WTC11 (cell line): ENCODE results near the gene FNDC5. TPM values are rescaled to one million over a fixed set of nuclear protein-coding genes. Genes with fewer than 3 reads are reported as not detected.
A peak's percentile ranks its signal among the peaks of the same experiment; 100 is the strongest.

Source experiments
- ATAC-seq: fragments of 200-7000 bp; cut with Tn5 transposase; 2 replicates; pipeline ENCODE4 v1.10.0; 2021; ENCODE audit warnings: mild to moderate bottlenecking, moderate library complexity
- CTCF ChIA-PET: fragments of 300-600 bp; sonication (Branson Sonifier 250); formaldehyde crosslinking; loops from one replicate; lab custom pipeline; 2021; ENCODE audit warnings: antibody characterized with exemption; lab: Charles Lee
- POLR2A ChIA-PET: fragments of 350-600 bp; sonication (Branson Sonifier 250); formaldehyde crosslinking; loops from one replicate; lab custom pipeline; 2021; ENCODE audit warnings: antibody characterized with exemption; lab: Charles Lee
- DNase-seq: peaks from one replicate; pipeline ENCODE4 v3.0.0; 2021; ENCODE audit warnings: low spot score
- H3K27ac Mint-ChIP-seq: 2 replicates; pipeline ENCODE4 v1.8.0; 2021; ENCODE audit warnings: mixed read lengths
- H3K27me3 Mint-ChIP-seq: 2 replicates; pipeline ENCODE4 v1.8.0; 2021; ENCODE audit warnings: low read depth, mild to moderate bottlenecking, moderate library complexity, mixed read lengths
- H3K36me3 Mint-ChIP-seq: 2 replicates; pipeline ENCODE4 v1.8.0; 2021; ENCODE audit warnings: mixed read lengths
- H3K4me1 Mint-ChIP-seq: 2 replicates; pipeline ENCODE4 v1.8.0; 2022; ENCODE audit warnings: mixed read lengths
- H3K4me3 Mint-ChIP-seq: 2 replicates; pipeline ENCODE4 v1.8.0; 2021; ENCODE audit warnings: mild to moderate bottlenecking, moderate library complexity, mixed read lengths
- H3K9me3 Mint-ChIP-seq: 2 replicates; pipeline ENCODE4 v1.8.0; 2021; ENCODE audit warnings: mixed read lengths
- ARID4B ChIP-seq: sonication (generic); formaldehyde crosslinking; IDR thresholded peaks from 2 replicates; pipeline ENCODE4 v1.8.0; 2023; ENCODE audit warnings: missing genetic modification reagents, mild to moderate bottlenecking, borderline replicate concordance
- ATF6 ChIP-seq: sonication (generic); formaldehyde crosslinking; IDR thresholded peaks from 2 replicates; pipeline ENCODE4 v1.8.1; 2023; ENCODE audit warnings: mild to moderate bottlenecking, missing genetic modification reagents
- CREB1 ChIP-seq: sonication (generic); formaldehyde crosslinking; IDR thresholded peaks from 2 replicates; pipeline ENCODE4 v1.8.0; 2023; ENCODE audit warnings: mild to moderate bottlenecking, missing genetic modification reagents
- E2F1 ChIP-seq: sonication (generic); formaldehyde crosslinking; IDR thresholded peaks from 2 replicates; pipeline ENCODE4 v1.8.0; 2022; ENCODE audit warnings: mild to moderate bottlenecking, missing genetic modification reagents
- ELF4 ChIP-seq: sonication (generic); formaldehyde crosslinking; IDR thresholded peaks from 2 replicates; pipeline ENCODE4 v1.8.1; 2022; ENCODE audit warnings: low read depth, mild to moderate bottlenecking, moderate library complexity, missing genetic modification reagents
- ESRRA ChIP-seq: sonication (generic); formaldehyde crosslinking; IDR thresholded peaks from 2 replicates; pipeline ENCODE4 v1.8.1; 2022; ENCODE audit warnings: mild to moderate bottlenecking, missing genetic modification reagents, borderline replicate concordance
- GABPB1 ChIP-seq: sonication (generic); formaldehyde crosslinking; IDR thresholded peaks from 2 replicates; pipeline ENCODE4 v1.8.1; 2023; ENCODE audit warnings: mild to moderate bottlenecking, missing genetic modification reagents
- GRHL2 ChIP-seq: fragments of 250-450 bp; sonication (Bioruptor Pico); IDR thresholded peaks from 2 replicates; pipeline ENCODE4 v1.8.0; 2022; ENCODE audit warnings: mild to moderate bottlenecking, moderate library complexity; ENCODE audit not compliant: insufficient replicate concordance, severe bottlenecking
- KAT7 ChIP-seq: sonication (generic); formaldehyde crosslinking; IDR thresholded peaks from 2 replicates; pipeline ENCODE4 v1.8.1; 2023; ENCODE audit warnings: missing genetic modification reagents, mild to moderate bottlenecking, borderline replicate concordance
- MAX ChIP-seq: sonication (generic); formaldehyde crosslinking; IDR thresholded peaks from 2 replicates; pipeline ENCODE4 v1.8.0; 2022; ENCODE audit warnings: mild to moderate bottlenecking, missing genetic modification reagents
- NR2C2 ChIP-seq: sonication (generic); formaldehyde crosslinking; IDR thresholded peaks from 2 replicates; pipeline ENCODE4 v1.8.0; 2022; ENCODE audit warnings: mild to moderate bottlenecking, missing genetic modification reagents
- NR3C1 ChIP-seq: sonication (generic); formaldehyde crosslinking; conservative IDR thresholded peaks from 2 replicates; pipeline ENCODE4 v1.8.1; 2023; ENCODE audit warnings: low read depth, mild to moderate bottlenecking, missing genetic modification reagents
- OVOL2 ChIP-seq: fragments of 250-450 bp; sonication (Bioruptor Pico); IDR thresholded peaks from 2 replicates; pipeline ENCODE4 v1.9.0; 2021; ENCODE audit warnings: mild to moderate bottlenecking, borderline replicate concordance
- PREB ChIP-seq: sonication (generic); formaldehyde crosslinking; IDR thresholded peaks from 2 replicates; pipeline ENCODE4 v1.8.1; 2022; ENCODE audit warnings: mild to moderate bottlenecking, missing genetic modification reagents, moderate library complexity, borderline replicate concordance
- RORB ChIP-seq: fragments of 250-450 bp; sonication (Bioruptor Pico); IDR thresholded peaks from 2 replicates; pipeline ENCODE4 v1.9.0; 2021; ENCODE audit warnings: mild to moderate bottlenecking
- SOX15 ChIP-seq: fragments of 250-450 bp; sonication (Bioruptor Pico); IDR thresholded peaks from 2 replicates; pipeline ENCODE4 v1.9.0; 2021; ENCODE audit warnings: mild to moderate bottlenecking
- TEAD4 ChIP-seq: sonication (generic); formaldehyde crosslinking; IDR thresholded peaks from 2 replicates; pipeline ENCODE4 v1.8.0; 2022; ENCODE audit warnings: mild to moderate bottlenecking, missing genetic modification reagents
- ZNF423 ChIP-seq: fragments of 250-450 bp; sonication (Bioruptor Pico); IDR thresholded peaks from 2 replicates; pipeline ENCODE4 v2.1.2; 2022; ENCODE audit warnings: mild to moderate bottlenecking, moderate library complexity
- ZNF425 ChIP-seq: fragments of 250-450 bp; sonication (Bioruptor Pico); conservative IDR thresholded peaks from 2 replicates; pipeline ENCODE4 v1.9.0; 2021; ENCODE audit warnings: mild to moderate bottlenecking
- ZNF671 ChIP-seq: fragments of 250-450 bp; sonication (Bioruptor Pico); IDR thresholded peaks from 2 replicates; pipeline ENCODE4 v1.8.0; 2021; ENCODE audit warnings: mild to moderate bottlenecking
- total RNA-seq: library from RNA; stranded (reverse); gene quantifications from 3 replicates; pipeline ENCODE4 v1.2.3, GENCODE V29; 2021

FNDC5 gene
- total RNA-seq, 1 experiment from 2014 or later: 1.2 TPM

- TF ChIP-seq ARID4B (no peak), ELF4 (CRISPR knock-in tag) (no peak), MAX (CRISPR knock-in tag) (no peak), CREB1 (CRISPR knock-in tag) (no peak), GABPB1 (no peak), ZNF423 (no peak), GRHL2 (CRISPR knock-in tag) (no peak), NR3C1 (CRISPR knock-in tag) (no peak), TEAD4 (no peak), RORB (no peak), NR2C2 (CRISPR knock-in tag) (no peak)
These were observed 33.5 kb upstream of the FNDC5 start (continued) for GRCh38 chr1:32903991-32904785.

GRCh38 chr1:32902535-32902920 is 31.8 kb upstream of the FNDC5 start:
- no peaks in the 10 kb centered on the region for H3K9me3 Mint-ChIP-seq
- ATAC-seq: no peak
- H3K4me1 Mint-ChIP-seq: peaks cover 9% of the 10 kb centered on the region
- peaks cover 60% of the 10 kb centered on the region for H3K27me3 Mint-ChIP-seq
- ChIA-PET CTCF (no interaction called here), POLR2A (no interaction called here)
- no peak for DNase-seq
- H3K27ac Mint-ChIP-seq: no peak overlapping the region
- no peaks in the 10 kb centered on the region for H3K36me3 Mint-ChIP-seq
- peak overlapping the region; percentile 63 for H3K4me3 Mint-ChIP-seq
- TF ChIP-seq ZNF425 (no peak), NR2C2 (CRISPR knock-in tag) (no peak), GABPB1 (no peak), ARID4B (no peak), OVOL2 (no peak), ELF4 (CRISPR knock-in tag) (no peak), PREB (CRISPR knock-in tag) (no peak), SOX15 (no peak), NR3C1 (CRISPR knock-in tag) (no peak), ZNF671 (CRISPR knock-in tag) (no peak), ESRRA (no peak), ATF6 (CRISPR knock-in tag) (no peak), E2F1 (CRISPR knock-in tag) (no peak), KAT7 (no peak)
